NCI-H1930 (cell line): ENCODE data around the gene IL3.

ENCODE experiments used
- DNase-seq, 2 experiments: peaks; one replicate each; lab custom pipeline; 2025; lab: John Stamatoyannopoulos, UW

Gene IL3

DNA sequence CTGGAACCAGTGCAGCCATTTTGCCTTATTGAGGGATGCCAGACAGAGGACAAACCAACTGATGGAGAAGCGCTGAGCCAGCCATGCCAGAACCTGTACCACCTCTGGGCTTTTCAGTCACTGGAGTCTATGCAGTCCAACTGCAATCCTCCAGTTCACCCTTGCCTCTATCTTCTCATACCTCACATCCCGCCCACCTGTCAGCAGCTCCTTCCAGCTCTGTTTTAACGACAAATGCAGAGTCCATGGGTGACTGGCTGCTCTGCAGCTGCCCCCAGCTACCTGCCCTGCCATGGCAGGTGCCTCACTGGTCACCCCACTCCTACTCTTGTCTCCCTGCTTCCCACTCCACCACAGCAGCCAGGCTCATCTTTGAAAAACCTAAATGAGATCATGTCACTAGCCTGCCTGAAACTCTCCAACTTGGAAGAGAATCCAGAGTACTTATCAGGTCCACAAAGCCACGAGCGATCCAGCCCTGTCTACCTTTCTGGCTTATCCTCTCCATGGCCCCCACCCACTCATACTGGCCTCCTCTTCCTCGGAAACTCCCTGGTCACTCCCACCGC is 35.0 kb upstream of the IL3 start:
- no peak for DNase-seq

DNA sequence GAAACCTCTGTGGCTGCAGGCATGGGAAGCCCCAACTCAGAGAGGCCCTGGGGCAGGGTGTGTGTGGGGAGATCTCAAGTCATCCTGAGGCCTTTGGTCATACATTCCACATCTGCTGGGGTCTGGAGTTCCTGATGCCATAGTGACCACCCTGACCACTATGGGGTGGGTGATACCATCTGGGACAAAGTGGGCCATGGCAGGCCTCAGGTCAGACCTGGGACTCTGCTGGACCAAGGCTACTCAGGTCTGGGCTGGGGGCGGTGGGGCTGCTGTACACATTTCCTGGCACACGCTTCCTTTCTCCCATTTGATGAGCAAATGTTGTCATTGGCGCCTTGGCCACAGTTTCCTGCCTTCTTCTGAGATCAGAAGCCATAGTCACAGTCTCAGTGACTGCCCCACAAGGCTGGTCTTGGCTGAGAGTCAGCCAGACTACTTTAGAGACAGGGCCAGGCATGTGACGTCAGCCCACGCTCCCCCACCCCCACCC is 33.9 kb upstream of the IL3 start:
- DNase-seq: no peak

GRCh38 chr5:132027027-132027426 is 33.4 kb upstream of the IL3 start:
- no peak for DNase-seq

DNA sequence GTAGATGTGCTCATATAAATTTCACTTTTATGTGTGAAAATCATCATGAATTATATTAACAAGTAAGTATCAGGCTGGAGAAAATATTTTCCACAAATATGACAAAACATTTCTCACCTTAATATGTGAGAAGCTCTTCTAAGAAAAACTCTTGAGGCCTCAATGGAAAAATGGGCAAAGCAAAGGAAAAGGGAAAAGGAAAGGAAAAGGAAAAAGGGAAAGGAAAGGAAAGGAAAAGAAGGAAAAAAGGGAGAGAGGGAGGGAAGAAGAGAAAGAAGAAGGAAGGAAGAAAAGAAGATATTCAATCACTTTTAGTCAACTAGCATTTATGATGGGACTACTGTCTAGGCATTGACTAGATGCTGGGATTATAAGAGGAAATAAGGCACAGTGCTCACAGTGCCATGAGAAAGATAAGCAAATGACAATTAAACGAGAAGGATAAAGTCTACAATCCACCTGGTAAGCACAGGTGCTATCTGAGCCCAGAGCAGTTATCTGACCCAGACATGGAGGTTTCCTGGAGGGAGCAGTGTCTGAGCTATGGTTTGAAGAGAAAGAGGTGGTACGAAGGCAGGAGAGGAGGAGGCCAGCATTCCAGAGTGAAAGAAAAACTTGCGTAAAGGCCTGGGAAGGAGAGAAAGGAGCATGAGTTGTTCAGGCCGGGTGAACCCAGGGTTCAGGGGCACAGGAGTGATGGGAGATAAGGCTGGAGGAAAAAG is 30.7 kb upstream of the IL3 start:
- no peak for DNase-seq

GRCh38 chr5:132030610-132031009 is 29.8 kb upstream of the IL3 start:
- DNase-seq: no peak

DNA sequence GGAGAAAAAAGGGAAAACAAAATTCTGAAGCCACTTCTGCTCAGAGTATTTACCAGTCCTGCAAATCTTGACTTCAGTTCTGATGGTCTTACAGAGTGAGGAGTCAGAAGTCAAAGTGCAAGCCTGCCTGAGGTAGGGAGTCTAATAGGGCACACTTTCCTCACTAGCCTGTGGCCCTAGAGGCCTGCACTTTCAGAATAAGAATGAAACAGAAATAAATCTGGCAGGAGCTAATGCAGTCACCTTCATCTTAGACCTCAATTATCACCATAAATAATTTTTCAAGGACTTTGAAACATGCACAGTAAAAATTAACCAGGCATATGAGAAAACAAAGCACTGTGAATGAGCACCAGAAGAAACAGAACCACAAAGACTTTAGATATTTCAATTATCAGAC is 28.3 kb upstream of the IL3 start:
- no peak for DNase-seq

- DNase-seq: no peak
These were observed 27.3 kb upstream of the IL3 start for GRCh38 chr5:132033122-132033521.

DNA sequence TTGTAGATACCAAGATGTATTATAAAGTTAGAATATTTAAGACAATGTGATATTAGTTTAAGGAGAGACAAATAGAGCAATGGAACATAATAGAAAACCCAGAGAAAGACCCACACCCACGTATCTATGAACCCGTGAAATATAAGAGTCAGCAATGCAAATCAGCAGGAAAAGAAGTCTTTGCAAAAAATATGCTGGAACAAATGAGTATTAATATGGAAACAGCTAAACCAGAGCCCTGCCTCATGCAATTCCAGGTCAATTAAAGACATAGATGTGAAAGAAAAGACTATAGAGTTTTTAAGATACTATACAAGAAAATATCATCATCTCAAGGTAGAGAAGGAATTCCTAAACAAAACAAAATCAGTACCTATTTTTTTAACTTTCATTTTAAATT is 23.1 kb upstream of the IL3 start:
- no peak for DNase-seq

DNA sequence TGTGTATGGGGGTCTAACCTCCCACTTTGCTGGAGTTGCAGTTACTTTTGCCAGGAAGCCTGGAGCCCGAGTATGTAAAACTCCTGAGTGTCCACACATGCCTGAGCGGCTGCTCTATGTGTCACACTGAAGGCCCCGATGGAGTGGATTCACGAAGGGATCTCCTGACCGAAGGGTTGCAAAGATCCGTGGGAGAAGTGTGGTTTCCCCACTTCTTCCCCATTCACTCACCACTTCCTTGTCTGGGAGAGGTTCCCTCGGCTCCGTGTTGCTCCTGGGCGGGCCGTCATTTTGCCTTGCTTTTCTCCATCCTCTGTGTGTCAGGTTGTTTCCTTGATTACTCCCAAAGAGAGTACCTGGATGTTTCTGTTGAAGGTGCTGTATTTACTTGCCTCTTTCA is 16.2 kb upstream of the IL3 start:
- no peak for DNase-seq

DNA sequence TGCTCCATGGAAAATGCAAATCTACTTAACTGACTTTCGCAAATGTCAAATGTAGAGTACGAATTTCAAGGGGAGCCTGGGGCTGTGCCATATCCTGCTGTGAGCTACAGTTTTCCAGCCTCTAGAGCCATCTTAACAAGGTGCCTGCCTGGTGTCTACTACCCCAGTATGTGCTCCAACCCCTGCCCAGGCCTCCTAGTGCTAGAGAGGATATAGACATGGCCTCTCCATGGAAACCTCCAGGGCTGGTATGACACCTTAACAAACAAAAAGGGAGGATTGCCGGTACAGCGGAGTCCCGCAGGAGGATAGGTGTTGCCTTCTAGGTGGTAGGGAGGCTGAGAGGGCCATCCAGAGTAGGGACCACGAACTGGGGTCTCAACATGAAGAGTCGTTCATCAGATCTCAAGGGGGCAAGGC is 13.6 kb upstream of the IL3 start:
- no peak for DNase-seq

DNA sequence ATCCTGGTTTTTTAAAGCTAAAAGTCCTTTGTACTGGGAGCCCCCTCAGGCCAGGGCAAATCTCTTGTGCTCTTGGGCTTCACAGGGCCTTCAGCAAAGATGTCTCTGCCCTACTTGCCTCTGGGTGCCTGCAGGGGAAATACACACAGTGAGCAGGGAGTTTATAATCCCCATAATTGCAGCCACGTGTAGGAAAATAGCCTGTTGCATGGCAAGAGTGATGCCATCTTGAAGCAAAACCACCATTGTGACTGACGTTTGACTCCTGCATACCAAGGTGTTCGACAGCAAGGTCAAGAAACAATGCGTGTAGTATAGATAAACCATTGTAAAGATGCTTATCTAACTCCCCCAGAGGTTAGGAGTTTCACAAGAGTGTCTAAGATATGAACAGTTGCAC is 11.4 kb upstream of the IL3 start:
- DNase-seq: no peak

GRCh38 chr5:132049559-132049958 is 10.9 kb upstream of the IL3 start:
- DNase-seq: no peak

- no peak for DNase-seq
These were observed 10.3 kb upstream of the IL3 start for GRCh38 chr5:132050136-132050535.

DNA sequence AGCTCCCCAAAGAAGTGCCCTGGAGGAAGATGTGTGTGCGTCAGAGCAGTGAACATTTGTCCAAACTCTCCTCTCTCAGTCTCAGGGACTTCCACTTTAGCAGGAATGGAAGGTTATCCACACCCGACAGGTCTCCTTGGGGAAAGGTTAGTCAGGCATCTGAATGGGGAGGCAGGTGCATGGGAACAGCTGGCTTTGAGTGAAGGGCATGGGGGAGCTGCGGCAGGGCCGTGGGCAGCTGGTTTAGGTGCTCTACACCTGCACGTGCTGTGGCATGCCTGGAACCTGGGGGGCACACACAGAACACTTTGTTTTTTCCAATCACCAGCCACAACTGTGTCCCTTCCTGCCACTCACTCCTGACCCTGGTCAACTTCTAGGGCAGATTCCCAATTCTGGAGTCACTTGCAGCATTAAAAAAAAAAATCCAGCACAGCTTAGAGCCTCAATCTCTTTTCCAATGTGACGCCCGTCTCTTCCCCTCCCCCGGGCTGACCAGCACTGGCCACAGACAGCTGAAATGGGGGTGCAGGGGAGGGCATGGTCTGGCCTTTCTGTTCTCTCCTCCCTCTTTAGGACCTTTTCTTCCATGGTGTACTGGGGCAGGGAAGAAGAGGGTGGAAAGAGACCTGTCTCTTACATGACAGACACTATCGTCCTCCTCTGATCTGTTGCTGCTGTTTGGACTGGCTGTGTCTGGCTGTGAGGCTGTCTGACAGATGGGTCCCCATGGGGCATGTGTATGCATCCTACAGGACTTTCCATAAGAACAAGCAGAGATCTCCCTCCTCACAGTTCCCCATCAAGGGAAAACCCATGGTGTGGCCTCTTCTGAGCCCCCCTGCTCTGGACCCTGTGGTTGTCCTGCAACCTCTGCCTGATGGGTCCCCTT is 9.5 kb upstream of the IL3 start:
- no peak for DNase-seq

GRCh38 chr5:132052520-132052919 is 7.9 kb upstream of the IL3 start:
- no peak for DNase-seq

DNA sequence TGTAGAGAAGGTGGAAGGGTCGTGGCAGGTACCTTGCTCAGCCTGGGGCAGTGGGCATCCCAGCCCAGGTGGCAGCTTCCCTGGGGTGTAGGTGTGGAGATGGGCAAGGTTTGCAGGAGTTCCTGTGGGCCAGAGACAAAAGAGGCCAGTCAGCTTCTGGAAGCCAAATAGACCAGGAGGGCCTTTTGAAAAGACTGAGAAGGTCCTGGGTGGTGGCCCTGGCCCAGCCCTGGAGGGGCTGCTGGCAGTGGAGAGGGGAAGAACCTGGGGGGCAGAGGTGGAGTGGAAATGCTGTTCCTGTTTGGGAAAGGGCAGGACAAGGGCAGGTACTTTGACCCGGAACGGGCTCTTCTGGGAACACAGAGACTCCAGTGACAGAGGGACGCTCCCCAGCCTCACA is 7.0 kb upstream of the IL3 start:
- DNase-seq: no peak

DNA sequence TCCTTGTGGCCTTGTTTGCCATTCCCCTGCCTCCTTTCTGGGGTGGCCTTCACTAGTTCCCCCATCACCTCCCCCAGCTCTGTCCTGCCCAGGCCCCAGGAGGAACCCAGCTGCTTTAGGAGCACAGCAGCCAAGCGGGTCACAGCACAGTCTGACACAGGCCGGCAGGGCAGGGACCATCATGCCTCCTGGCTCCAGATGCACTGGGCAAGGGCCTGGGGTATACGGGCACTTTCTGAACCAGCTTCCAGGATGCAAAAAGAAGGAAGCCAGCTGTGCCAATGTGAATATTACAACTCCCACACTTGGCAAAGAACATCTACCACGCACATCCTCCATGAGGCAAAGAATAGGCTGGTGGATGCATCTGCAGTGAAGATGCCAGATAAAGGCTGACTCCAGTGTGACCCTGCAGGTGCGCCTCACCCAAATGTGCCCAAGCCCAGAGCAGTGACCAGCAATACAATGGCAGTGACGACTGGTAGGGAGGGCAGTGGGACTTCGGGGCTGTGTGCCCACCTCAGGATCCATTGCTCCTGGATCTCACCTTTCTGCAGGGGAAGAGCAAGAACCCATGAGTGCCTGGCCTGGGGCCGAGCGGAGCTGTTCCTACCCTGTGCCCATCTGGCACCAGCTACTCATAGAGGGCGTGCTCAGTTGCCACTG is 6.3 kb upstream of the IL3 start:
- no peak for DNase-seq

- DNase-seq: no peak
These were observed 5.6 kb upstream of the IL3 start for GRCh38 chr5:132054697-132055440.

DNA sequence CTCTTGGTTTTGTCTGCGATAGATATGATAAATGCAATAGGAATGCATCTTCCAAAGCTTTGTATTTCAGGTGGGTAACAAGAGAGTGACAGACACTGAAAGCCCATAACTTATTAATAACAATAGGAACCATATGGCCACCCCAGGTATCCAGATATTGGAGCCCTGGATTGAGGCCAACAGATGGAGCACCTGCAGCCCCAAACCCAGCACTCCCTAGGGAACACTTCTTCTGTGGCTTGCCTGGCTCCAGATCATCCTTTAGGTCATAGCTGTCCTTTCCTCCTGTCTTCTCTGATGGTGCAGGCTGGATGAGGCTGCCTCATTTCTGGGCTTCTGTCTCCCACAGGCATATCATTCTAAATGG is 5.0 kb upstream of the IL3 start:
- DNase-seq: no peak

DNA sequence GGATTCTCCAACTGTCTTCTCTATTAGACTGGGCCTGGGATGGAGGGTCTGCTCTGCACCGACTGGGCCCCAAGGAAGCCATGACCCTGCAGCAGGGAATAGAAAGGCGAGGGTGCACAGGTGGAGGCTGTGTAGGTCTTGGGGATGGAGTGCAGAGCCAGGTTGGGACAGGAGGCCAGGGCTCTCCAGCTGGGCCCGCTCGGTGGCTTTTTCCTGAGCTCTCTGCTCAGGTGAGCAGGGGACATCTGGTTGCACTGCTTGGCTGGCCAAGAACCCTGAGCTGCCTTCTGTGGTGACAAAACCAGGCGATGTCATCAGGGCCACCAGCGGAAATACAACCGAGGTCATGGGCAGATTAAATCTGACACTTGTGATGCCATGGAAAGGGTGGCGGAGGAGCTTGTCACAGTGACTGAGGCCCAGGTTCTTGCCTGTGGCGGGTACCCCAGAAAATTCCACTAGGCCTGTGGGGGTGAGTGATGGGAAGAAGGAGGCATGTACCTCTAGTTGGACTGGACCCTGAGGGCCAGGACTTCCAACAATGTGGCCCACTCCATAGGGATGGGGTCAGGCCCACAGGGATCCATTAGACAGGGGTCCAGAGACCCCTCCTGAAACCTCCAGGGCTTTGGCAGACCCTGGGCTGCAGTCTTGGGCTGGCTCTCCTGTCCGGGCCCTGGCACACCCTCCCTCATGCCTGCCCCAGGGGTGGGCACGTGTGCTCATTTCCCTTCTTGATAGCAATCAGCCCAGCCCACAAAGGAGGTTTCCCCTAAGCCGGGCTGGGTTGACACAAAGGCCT is 4.4 kb upstream of the IL3 start:
- DNase-seq: no peak
